GM18867 (cell line): ENCODE data around the gene EZH2.

Experiments
- ATAC-seq: cut with Tn5 transposase; IDR thresholded peaks from one replicate; pipeline ENCODE4 v1.9.1; 2021; ENCODE audit warnings: mild to moderate bottlenecking, moderate library complexity; ENCODE audit not compliant: unreplicated experiment

EZH2 gene

GRCh38 chr7:148811892-148812291 lies 72.2 kb downstream of the EZH2 start:
- ATAC-seq = no peak

- no peak for ATAC-seq
Observed at GRCh38 chr7:148809856-148810255, 74.2 kb downstream of the EZH2 start.

GRCh38 chr7:148807436-148807835 lies 76.7 kb downstream of the EZH2 start:
- no peak for ATAC-seq

- no peak for ATAC-seq
Observed at GRCh38 chr7:148806187-148806586, 77.9 kb downstream of the EZH2 start.

- ATAC-seq = no peak
Observed at GRCh38 chr7:148804343-148805235, 79.5 kb downstream of the EZH2 start.

- no peak for ATAC-seq
Observed at GRCh38 chr7:148803094-148803493, 81.0 kb downstream of the EZH2 start.

GRCh38 chr7:148802101-148802493 lies 82.0 kb downstream of the EZH2 start:
- ATAC-seq = no peak

GRCh38 chr7:148800677-148801076 lies 83.4 kb downstream of the EZH2 start:
- no peak for ATAC-seq

GRCh38 chr7:148799893-148800555 lies 84.1 kb downstream of the EZH2 start:
- ATAC-seq = no peak

GRCh38 chr7:148796841-148797240 lies 87.2 kb downstream of the EZH2 start:
- ATAC-seq = no peak

- ATAC-seq = no peak
Observed at GRCh38 chr7:148794476-148794875, 89.6 kb downstream of the EZH2 start.

- ATAC-seq = no peak
Observed at GRCh38 chr7:148793590-148793989, 90.5 kb downstream of the EZH2 start.

GRCh38 chr7:148791546-148791945 lies 92.5 kb downstream of the EZH2 start:
- no peak for ATAC-seq

GRCh38 chr7:148790850-148791249 lies 93.2 kb downstream of the EZH2 start:
- ATAC-seq = no peak

- no peak for ATAC-seq
Observed at GRCh38 chr7:148790131-148790726, 93.9 kb downstream of the EZH2 start.

GRCh38 chr7:148789220-148789619 lies 94.9 kb downstream of the EZH2 start:
- ATAC-seq = no peak

- ATAC-seq = no peak
Observed at GRCh38 chr7:148787571-148788295, 96.4 kb downstream of the EZH2 start.

- no peak for ATAC-seq
Observed at GRCh38 chr7:148783801-148784527, 100.1 kb downstream of the EZH2 start.

- no peak for ATAC-seq
Observed at GRCh38 chr7:148782757-148783456, 101.2 kb downstream of the EZH2 start.

GRCh38 chr7:148774471-148774870 lies 109.6 kb downstream of the EZH2 start:
- no peak for ATAC-seq
